ENCODE results near the gene PUM1.
A peak's percentile ranks its signal among the peaks of the same experiment; 100 is the strongest.

Gene PUM1, protein sequence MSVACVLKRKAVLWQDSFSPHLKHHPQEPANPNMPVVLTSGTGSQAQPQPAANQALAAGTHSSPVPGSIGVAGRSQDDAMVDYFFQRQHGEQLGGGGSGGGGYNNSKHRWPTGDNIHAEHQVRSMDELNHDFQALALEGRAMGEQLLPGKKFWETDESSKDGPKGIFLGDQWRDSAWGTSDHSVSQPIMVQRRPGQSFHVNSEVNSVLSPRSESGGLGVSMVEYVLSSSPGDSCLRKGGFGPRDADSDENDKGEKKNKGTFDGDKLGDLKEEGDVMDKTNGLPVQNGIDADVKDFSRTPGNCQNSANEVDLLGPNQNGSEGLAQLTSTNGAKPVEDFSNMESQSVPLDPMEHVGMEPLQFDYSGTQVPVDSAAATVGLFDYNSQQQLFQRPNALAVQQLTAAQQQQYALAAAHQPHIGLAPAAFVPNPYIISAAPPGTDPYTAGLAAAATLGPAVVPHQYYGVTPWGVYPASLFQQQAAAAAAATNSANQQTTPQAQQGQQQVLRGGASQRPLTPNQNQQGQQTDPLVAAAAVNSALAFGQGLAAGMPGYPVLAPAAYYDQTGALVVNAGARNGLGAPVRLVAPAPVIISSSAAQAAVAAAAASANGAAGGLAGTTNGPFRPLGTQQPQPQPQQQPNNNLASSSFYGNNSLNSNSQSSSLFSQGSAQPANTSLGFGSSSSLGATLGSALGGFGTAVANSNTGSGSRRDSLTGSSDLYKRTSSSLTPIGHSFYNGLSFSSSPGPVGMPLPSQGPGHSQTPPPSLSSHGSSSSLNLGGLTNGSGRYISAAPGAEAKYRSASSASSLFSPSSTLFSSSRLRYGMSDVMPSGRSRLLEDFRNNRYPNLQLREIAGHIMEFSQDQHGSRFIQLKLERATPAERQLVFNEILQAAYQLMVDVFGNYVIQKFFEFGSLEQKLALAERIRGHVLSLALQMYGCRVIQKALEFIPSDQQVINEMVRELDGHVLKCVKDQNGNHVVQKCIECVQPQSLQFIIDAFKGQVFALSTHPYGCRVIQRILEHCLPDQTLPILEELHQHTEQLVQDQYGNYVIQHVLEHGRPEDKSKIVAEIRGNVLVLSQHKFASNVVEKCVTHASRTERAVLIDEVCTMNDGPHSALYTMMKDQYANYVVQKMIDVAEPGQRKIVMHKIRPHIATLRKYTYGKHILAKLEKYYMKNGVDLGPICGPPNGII

DNA sequence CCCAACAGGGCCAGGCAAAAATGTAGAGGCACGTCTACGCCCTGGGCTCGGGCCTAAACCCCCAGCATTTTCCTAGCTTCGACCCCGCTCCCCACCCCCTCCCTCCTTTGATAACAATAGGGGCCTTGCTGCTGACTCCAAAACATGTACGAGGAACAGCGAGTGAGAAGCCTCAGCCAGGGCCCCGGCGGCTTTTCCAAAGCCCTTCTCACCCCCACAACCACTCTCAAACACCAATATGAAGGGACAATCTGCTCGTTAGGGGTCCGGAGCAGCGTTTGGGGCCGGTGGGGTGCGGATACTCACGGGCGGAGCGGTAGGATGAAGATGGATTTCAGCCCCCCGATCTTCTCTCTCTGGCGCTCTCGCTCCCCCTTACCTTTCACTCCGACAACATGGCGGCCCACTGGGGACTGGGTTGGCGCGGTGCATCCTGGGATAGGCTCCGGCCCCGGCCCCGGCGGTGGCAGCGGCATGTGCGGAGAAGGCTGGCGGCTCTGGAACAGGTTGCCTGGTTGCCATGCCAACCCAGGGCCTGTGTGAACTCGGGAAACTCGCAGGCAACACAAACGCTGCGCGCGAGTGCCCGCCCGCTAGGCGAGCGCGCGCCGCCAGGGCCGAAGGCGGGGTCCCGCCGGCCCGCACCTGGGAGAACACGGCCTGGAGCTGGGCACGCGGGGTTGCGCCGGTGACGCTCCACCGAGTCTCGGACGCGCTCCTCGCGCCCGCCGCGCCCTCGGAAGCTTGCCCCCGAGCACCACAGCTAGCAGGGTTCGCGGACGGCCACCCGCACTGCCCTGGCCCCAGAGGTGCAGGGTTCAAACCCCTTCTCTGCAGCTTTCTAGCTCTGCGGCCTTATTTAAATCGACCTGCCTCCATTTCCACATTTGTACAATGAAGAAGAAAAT is at the start of gene PUM1:
PUM1 (minus strand) TSS at position 408 of the 908 bp plus-strand sequence. CDS start 6,151 bp downstream, outside the sequence.
- no peak for TF ChIP-seq CTCF (conservative IDR thresholded peaks at IDR 0.05)
- H3K27ac ChIP-seq, result peak within 1 kb of the TSS; percentile 92

DNA sequence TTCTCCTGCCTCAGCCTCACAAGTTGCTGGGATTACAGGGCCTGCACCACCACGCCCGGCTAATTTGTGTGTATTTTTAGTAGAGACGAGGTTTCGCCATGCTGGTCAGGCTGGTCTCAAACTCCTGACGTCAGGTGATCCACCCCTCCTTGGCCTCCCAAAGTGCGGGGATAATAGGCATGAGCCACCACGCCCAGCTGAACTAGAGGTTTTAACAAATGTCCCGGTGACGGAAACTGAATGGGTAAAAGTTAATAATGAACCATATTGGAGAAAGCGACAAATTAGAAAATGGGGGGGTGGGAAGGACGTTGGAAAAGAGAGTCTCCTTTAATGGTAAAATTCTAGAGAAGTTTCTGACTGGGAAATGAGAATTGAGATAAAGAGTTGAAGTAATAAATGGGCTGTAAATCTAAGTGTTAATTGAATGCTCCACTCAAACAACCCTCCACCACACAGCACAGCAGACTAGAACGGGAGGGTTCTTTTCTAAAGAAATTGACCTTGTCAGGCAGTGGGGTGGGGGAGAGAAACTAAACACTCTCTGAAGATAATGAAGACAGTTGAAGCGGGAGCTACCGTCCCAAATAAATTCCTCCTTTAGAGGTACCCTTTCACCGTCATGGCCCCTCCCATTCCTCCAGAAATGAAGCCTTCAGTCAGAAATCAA is 46.9 kb upstream of the PUM1 start:
- H3K27ac ChIP-seq, result no peak overlapping the region
- TF ChIP-seq CTCF (conservative IDR thresholded peaks at IDR 0.05), result no peak

DNA sequence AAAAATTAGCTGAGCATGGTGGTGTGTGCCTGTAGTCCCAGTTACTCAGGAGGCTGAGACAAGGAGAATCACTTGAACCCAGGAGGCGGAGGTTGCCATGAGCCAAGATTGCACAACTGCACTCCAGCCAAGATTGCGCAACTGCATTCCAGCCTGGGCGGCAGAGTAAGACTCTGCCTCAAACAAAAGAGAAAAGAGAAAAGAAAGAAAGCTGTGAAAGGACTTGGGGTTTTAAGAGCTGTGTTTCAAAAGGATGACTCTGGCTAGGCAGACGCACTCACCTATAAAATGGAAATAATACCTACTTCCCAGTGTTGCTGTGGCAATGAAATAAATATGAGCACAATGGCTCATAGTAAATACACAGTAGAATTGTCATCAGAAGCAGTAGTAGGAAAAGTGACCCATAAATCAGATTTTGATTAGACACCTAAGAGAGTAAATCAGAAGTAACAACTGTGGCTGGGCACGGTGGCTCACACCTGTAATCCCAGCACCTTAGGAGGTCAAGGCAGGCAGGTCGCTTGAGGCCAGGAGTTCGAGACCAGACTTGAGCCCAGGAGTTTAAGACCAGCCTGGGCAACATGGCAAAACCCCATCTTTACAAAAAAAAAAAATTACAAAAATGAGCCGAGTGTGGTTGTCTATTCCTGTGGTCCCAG is 45.9 kb upstream of the PUM1 start:
- no peak overlapping the region for H3K27ac ChIP-seq
- TF ChIP-seq CTCF (conservative IDR thresholded peaks at IDR 0.05), result no peak

DNA sequence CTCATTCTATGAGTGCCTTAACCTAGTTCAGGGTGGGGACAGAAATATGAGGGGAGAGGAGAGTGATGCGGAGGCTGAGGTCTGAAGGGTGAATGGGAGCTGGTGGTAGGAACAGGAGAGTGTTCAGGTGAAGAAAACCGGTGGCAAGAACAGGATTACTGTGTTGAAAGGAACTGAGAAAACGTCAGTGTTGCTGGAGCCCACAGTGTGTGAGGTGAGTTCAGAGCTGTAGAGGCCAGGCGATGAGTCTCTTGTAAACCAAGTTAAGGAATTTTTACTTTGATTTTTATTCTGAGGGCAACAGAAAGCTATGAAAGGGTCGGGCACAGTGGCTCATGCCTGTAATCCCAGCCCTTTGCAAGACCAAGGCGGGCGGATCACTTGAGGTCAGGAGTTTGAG is 45.3 kb upstream of the PUM1 start:
- H3K27ac ChIP-seq, result no peak overlapping the region
- no peak for TF ChIP-seq CTCF (conservative IDR thresholded peaks at IDR 0.05)

- no peak overlapping the region for H3K27ac ChIP-seq
- TF ChIP-seq CTCF (conservative IDR thresholded peaks at IDR 0.05), result no peak
Measured at GRCh38 chr1:31108861-31109260, 43.3 kb upstream of the PUM1 start.

DNA sequence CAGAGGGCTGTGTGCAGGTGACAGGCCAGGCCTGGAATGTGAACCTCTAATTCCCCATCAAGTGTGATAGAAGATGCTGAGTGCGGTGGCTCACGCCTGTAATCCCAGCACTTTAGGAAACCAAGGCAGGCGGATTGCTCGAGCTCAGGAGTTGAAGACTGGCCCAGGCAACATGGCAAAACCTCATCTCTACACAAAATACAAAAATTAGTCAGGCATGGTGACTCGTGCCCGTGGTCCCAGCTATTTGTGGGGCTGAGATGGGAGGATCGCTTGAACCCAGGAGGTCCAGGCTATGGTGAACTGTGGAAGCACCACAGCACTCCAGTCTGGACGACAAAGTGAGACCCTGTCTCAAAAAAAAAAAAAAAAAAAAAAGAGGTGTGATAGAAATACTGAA is 40.1 kb upstream of the PUM1 start:
- H3K27ac ChIP-seq, result no peak overlapping the region
- no peak for TF ChIP-seq CTCF (conservative IDR thresholded peaks at IDR 0.05)

Measured in VCaP (cell line).